ENCODE data around the gene TAL1. TPM values are rescaled to one million over a fixed set of nuclear protein-coding genes. Genes with fewer than 3 reads are reported as not detected.

TAL1 gene
- total RNA-seq, 4 donors from 2014 or later = 3.0 to 4.2 (median 3.6) TPM

GRCh38 chr1:47223921-47224675, 7.9 kb downstream of the TAL1 start:
- H3K9me3 ChIP-seq = no peaks in the 10 kb centered on the region
- H3K27me3 ChIP-seq = peaks cover 86% of the 10 kb centered on the region
- peaks cover 0 to 5% of the 10 kb centered on the region in 2 donors for H3K36me3 ChIP-seq
- no peak overlapping the region for H3K27ac ChIP-seq
- peaks cover 0 to 32% (median 19%) of the 10 kb centered on the region in 3 donors for H3K4me1 ChIP-seq
- no peak overlapping the region for H3K4me3 ChIP-seq
- ATAC-seq = no peak
- TF ChIP-seq EP300 (IDR thresholded peaks at IDR 0.05) = no peak
- TF ChIP-seq, protein P1, sequence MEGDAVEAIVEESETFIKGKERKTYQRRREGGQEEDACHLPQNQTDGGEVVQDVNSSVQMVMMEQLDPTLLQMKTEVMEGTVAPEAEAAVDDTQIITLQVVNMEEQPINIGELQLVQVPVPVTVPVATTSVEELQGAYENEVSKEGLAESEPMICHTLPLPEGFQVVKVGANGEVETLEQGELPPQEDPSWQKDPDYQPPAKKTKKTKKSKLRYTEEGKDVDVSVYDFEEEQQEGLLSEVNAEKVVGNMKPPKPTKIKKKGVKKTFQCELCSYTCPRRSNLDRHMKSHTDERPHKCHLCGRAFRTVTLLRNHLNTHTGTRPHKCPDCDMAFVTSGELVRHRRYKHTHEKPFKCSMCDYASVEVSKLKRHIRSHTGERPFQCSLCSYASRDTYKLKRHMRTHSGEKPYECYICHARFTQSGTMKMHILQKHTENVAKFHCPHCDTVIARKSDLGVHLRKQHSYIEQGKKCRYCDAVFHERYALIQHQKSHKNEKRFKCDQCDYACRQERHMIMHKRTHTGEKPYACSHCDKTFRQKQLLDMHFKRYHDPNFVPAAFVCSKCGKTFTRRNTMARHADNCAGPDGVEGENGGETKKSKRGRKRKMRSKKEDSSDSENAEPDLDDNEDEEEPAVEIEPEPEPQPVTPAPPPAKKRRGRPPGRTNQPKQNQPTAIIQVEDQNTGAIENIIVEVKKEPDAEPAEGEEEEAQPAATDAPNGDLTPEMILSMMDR (IDR thresholded peaks at IDR 0.05) = no peak
- no peak for TF ChIP-seq POLR2A (IDR thresholded peaks at IDR 0.05)
- TF ChIP-seq POLR2AphosphoS5 (IDR thresholded peaks at IDR 0.05) = no peak
- WGBS, 2 donors (ENCODE audit: low coverage in 1 of 2) = 16 to 54% methylated on average over 2 to 3 of the region's 9 CpGs

- TF ChIP-seq POLR2AphosphoS5 (IDR thresholded peaks at IDR 0.05) = no peak
- TF ChIP-seq, protein P1 (IDR thresholded peaks at IDR 0.05) = no peak
- no peak for TF ChIP-seq EP300 (IDR thresholded peaks at IDR 0.05)
- TF ChIP-seq POLR2A (IDR thresholded peaks at IDR 0.05) = no peak
- ATAC-seq = no peak
- peaks cover 78% of the 10 kb centered on the region for H3K27me3 ChIP-seq
- H3K4me3 ChIP-seq = no peak overlapping the region
- peaks cover 0 to 32% (median 19%) of the 10 kb centered on the region in 3 donors for H3K4me1 ChIP-seq
- no peak overlapping the region for H3K27ac ChIP-seq
- H3K9me3 ChIP-seq = no peaks in the 10 kb centered on the region
- WGBS, 2 donors (ENCODE audit: low coverage in 1 of 2) = 23 to 48% methylated on average over 3 to 5 of the region's 10 CpGs
- H3K36me3 ChIP-seq = peaks cover 0 to 5% of the 10 kb centered on the region in 2 donors
Measured at GRCh38 chr1:47223174-47223920, 8.7 kb downstream of the TAL1 start.

- no peak overlapping the region for H3K27ac ChIP-seq
- ATAC-seq = no peak
- WGBS, 2 donors (ENCODE audit: low coverage in 1 of 2) = 93 to 95% methylated on average over 2 to 3 of the region's 3 CpGs
Measured at GRCh38 chr1:47222476-47222875, 9.5 kb downstream of the TAL1 start.

DNA sequence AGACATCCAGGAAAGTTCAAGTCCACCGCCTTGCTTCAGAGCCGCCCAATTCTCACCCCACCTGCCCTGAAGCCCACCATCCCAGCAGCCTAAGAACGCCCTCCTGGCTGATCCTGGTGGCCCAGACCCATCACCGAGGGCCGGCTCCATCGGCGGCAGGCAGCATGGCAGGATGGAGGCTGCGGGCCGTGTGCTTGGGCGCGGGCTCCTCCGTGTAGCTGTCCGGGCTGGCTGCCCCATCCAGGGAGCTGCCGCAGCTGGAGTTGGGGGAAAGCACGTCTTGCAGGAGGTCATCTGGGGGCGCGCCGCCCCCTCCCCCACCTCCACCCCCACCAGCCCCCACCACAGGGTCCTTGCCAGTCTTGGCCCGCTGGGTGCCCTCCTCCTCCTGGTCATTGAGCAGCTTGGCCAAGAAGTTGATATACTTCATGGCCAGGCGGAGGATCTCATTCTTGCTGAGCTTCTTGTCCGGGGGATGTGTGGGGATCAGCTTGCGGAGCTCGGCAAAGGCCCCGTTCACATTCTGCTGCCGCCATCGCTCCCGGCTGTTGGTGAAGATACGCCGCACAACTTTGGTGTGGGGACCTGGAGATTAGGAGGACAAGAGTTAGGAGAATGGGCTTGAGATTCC, 12.3 kb downstream of the TAL1 start:
- H3K9me3 ChIP-seq = no peaks in the 10 kb centered on the region
- H3K27ac ChIP-seq = no peak overlapping the region
- H3K27me3 ChIP-seq = peaks cover 42% of the 10 kb centered on the region
- 80 to 100% methylated on average over 1 to 5 of the region's 29 CpGs for WGBS, 2 donors (ENCODE audit: low coverage in 1 of 2)
- no peak overlapping the region for H3K4me3 ChIP-seq
- H3K36me3 ChIP-seq = peaks cover 0 to 5% of the 10 kb centered on the region in 2 donors
- no peak for ATAC-seq
- TF ChIP-seq POLR2A (IDR thresholded peaks at IDR 0.05) (no peak), EP300 (IDR thresholded peaks at IDR 0.05) (no peak), POLR2AphosphoS5 (IDR thresholded peaks at IDR 0.05) (no peak)
- TF ChIP-seq, protein P1 (IDR thresholded peaks at IDR 0.05) = no peak
- peaks cover 0 to 7% (median 3%) of the 10 kb centered on the region in 3 donors for H3K4me1 ChIP-seq

More at GRCh38 chr1:47222476-47222875, 9.5 kb downstream of the TAL1 start:
- no peak for TF ChIP-seq POLR2AphosphoS5 (IDR thresholded peaks at IDR 0.05)
- no peak for TF ChIP-seq EP300 (IDR thresholded peaks at IDR 0.05)
- TF ChIP-seq POLR2A (IDR thresholded peaks at IDR 0.05) = no peak
- TF ChIP-seq, protein P1 (IDR thresholded peaks at IDR 0.05) = no peak
- no peaks in the 10 kb centered on the region for H3K9me3 ChIP-seq
- H3K4me1 ChIP-seq = peaks cover 0 to 32% (median 19%) of the 10 kb centered on the region in 3 donors
- peaks cover 70% of the 10 kb centered on the region for H3K27me3 ChIP-seq
- H3K36me3 ChIP-seq = peaks cover 0 to 5% of the 10 kb centered on the region in 2 donors
- H3K4me3 ChIP-seq = no peak overlapping the region

All from gastroesophageal sphincter (tissue), 4 donors.